ENCODE results near the gene COL18A1. TPM values are rescaled to one million over a fixed set of nuclear protein-coding genes. Genes with fewer than 3 reads are reported as not detected.

COL18A1 gene
- total and polyA plus RNA-seq, 9 of the 15 experiments (the other 6 are each of a cell fraction or from before 2014, with no cell fraction given), result 0.14 to 16.4 (median 2.0) TPM

- no peak for TF ChIP-seq ZNF175 (CRISPR knock-in tag; IDR thresholded peaks at IDR 0.05; ENCODE audit: low read depth)
- no peak for TF ChIP-seq BRD4 (IDR thresholded peaks at IDR 0.05)
- TF ChIP-seq ZFPM2 (CRISPR knock-in tag; IDR thresholded peaks at IDR 0.05), result no peak
- TF ChIP-seq CTCFL (IDR thresholded peaks at IDR 0.05; ENCODE audit: borderline replicate concordance, insufficient read depth, low read depth, low read length, poor library complexity, severe bottlenecking), result no peak
- no peak for TF ChIP-seq ZNF41 (CRISPR knock-in tag; conservative IDR thresholded peaks at IDR 0.05)
These were observed 17.1 kb downstream of the COL18A1 start (continued) for GRCh38 chr21:45421846-45422775.

GRCh38 chr21:45423201-45423955 is 18.4 kb downstream of the COL18A1 start:
- in situ Hi-C loops (cut with MboI) (no loop called here), intact Hi-C loops (cut with micrococcal nuclease) (no loop called here)
- ChIA-PET POLR2A (interaction anchor here (0.6 to 2.4 kb wide), 6 partner anchors 10 to 115 kb away, joined by 3 to 15 read pairs (median 4); no protein-coding TSS in a partner anchor), CTCF (ENCODE audit: low intra/inter-chr PET ratio) (no interaction called here)
- H3K4me2 ChIP-seq (ENCODE audit: insufficient read depth, low read length), result no peak overlapping the region
- H3K4me3 ChIP-seq, result no peak overlapping the region
- peaks cover 63% of the 10 kb centered on the region for H4K20me1 ChIP-seq (replicated peaks; ENCODE audit: control insufficient read depth, insufficient read depth, low read length)
- FAIRE-seq, result no peak
- peaks cover 5% of the 10 kb centered on the region for H3K9me1 ChIP-seq (ENCODE audit: control insufficient read depth, insufficient read depth, low read length)
- H3K36me3 ChIP-seq (ENCODE audit: control insufficient read depth, insufficient read depth, low read length), result no peaks in the 10 kb centered on the region
- H3K27me3 ChIP-seq (ENCODE audit: control insufficient read depth in 2 of 2, insufficient read depth in 2 of 2, low read length in 2 of 2), result no peaks in the 10 kb centered on the region; a peak in 2 of 5 replicates
- DNase-seq (ENCODE audit: extremely low read depth in 1 of 4, low spot score in 3 of 4), result no peak
- BruUV-seq (replicated peaks), result no TSS peak
- no peaks in the 10 kb centered on the region; the same call in 2 of the 3 replicates for H3K79me2 ChIP-seq (ENCODE audit: control insufficient read depth, insufficient read depth, low read length)
- ATAC-seq, result no peak
- TF ChIP-seq HNRNPUL1 (IDR thresholded peaks at IDR 0.05; ENCODE audit: low read length) (no peak), SMAD1 (IDR thresholded peaks at IDR 0.05; ENCODE audit: low read depth, low read length, partially characterized antibody) (no peak), ZFPM2 (CRISPR knock-in tag; IDR thresholded peaks at IDR 0.05) (no peak)
- peaks cover 0 to 85% of the 10 kb centered on the region in 2 experiments; a peak in 3 of 5 replicates for H3K4me1 ChIP-seq (replicated peaks in 1 of 2; ENCODE audit: control insufficient read depth in 2 of 2, insufficient read depth in 2 of 2, low read length in 2 of 2)
- H2AFZ ChIP-seq (ENCODE audit: low read depth, low read length), result no peak overlapping the region
- no peak overlapping the region for H3K27ac ChIP-seq (ENCODE audit: extremely low read depth, low read depth, low read length)
- H3K9me3 ChIP-seq (replicated peaks; ENCODE audit: control insufficient read depth, insufficient read depth, low read depth, low read length), result no peaks in the 10 kb centered on the region
- whole genome bisulfite sequencing (ENCODE audit: insufficient coverage, low coverage, missing lambda C conversion rate), result 22% methylated on average over 21 of the region's 23 CpGs
- 0 out of 4 replicates have a peak overlapping the region, but pooled peaks of 1 of the 2 experiments have one; percentile 11 for H3K9ac ChIP-seq (ENCODE audit: insufficient read depth in 1 of 2, low read depth in 2 of 2, low read length in 2 of 2)
